ENCODE measurements around the gene NCAN. TPM values are rescaled to one million over a fixed set of nuclear protein-coding genes. Genes with fewer than 3 reads are reported as not detected.

The NCAN gene
- total and polyA plus RNA-seq, 2 of the 8 experiments (the other 6 are each of a cell fraction or from before 2014, with no cell fraction given), result 2.7 TPM

DNA sequence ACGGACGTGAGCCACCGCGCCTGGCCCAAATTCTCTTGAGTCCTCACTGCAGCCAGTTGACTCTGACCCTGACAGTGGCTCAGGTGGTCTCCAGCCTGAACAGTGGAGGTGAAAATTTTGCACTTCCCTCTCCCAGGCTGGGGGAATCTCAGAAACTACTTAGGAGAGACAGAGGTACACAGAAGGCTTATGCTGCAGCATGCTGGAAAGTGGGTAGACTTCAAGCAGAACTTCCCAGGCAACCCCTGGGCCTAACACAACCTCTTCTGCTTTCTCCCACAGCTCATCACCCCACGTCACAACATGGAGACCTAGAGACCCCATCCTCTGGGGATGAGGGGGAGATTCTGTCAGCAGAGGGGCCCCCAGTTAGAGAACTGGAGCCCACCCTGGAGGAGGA lies 14.4 kb downstream of the NCAN start:
- Histone ChIP-seq H2AFZ (ENCODE audit: low read length) (no peak overlapping the region), H3K23ac (ENCODE audit: insufficient read length) (no peak overlapping the region), H4K20me1 (replicated peaks in 1 of 2; ENCODE audit: control insufficient read depth in 1 of 2, insufficient read depth in 2 of 2, low read length in 2 of 2) (no peaks in the 10 kb centered on the region), H3K27me3 (replicated peaks in 1 of 4; ENCODE audit: control insufficient read depth in 3 of 4, extremely low read depth in 1 of 4, insufficient read depth in 3 of 4, low read length in 3 of 4) (peaks cover 2 to 16% (median 11%) of the 10 kb centered on the region in 4 experiments), H3K4me3 (ENCODE audit: extremely low read depth in 1 of 4, insufficient read depth in 2 of 4, low read depth in 3 of 4, low read length in 4 of 4) (no peak overlapping the region), H3K4me1 (replicated peaks in 1 of 4; ENCODE audit: control insufficient read depth in 3 of 4, insufficient read depth in 4 of 4, low read length in 3 of 4) (peaks cover 0 to 7% (median 3%) of the 10 kb centered on the region in 4 experiments; a peak in 4 of 7 replicates), H2AK5ac (ENCODE audit: low read depth, low read length) (no peak overlapping the region), H3K4me2 (ENCODE audit: insufficient read depth in 1 of 2, low read depth in 2 of 2, low read length in 2 of 2) (no peak overlapping the region), H3K79me1 (ENCODE audit: low read depth, low read length) (no peaks in the 10 kb centered on the region), H3K9me3 (ENCODE audit: insufficient read depth in 2 of 2, low read depth in 1 of 2, low read length in 1 of 2) (peaks cover 4 to 5% of the 10 kb centered on the region in 2 experiments; a peak in 2 of 4 replicates), H2BK15ac (ENCODE audit: low read length) (no peak overlapping the region), H3K18ac (ENCODE audit: extremely low read depth, low read length) (no peak overlapping the region), H3K4ac (replicated peaks; ENCODE audit: insufficient read length, low read depth, low read length) (no peak overlapping the region), H4K8ac (ENCODE audit: extremely low read depth, insufficient read depth, low read length) (no peak overlapping the region; the same call in 1 of the 2 replicates), H2BK120ac (replicated peaks; ENCODE audit: low read depth, low read length) (no peak overlapping the region), H4K91ac (replicated peaks; ENCODE audit: insufficient read length, low read length) (no peak overlapping the region), H3K36me3 (ENCODE audit: control insufficient read depth in 2 of 4, insufficient read depth in 4 of 4, low read length in 3 of 4) (no peaks in the 10 kb centered on the region), H3K79me2 (ENCODE audit: control insufficient read depth in 1 of 2, insufficient read depth in 2 of 2, low read length in 2 of 2) (no peaks in the 10 kb centered on the region), H3K27ac (ENCODE audit: low read depth, low read length) (no peak overlapping the region), H3K14ac (ENCODE audit: insufficient read length) (no peak overlapping the region), H3K23me2 (ENCODE audit: low read depth, low read length) (peaks cover 5% of the 10 kb centered on the region; the same call in 1 of the 2 replicates), H4K5ac (ENCODE audit: insufficient read length, low read depth, low read length) (no peak overlapping the region), H2BK12ac (ENCODE audit: low read depth, low read length) (no peak overlapping the region), H3K9ac (replicated peaks in 1 of 4; ENCODE audit: extremely low read depth in 1 of 4, low read depth in 3 of 4, low read length in 3 of 4) (no peak overlapping the region), H2BK5ac (ENCODE audit: low read depth, low read length) (no peak overlapping the region), H3K56ac (replicated peaks; ENCODE audit: insufficient read length, low read depth, low read length) (no peak overlapping the region), H2BK20ac (ENCODE audit: low read length) (no peak overlapping the region)
- ChIA-PET CTCF (ENCODE audit: partially characterized antibody) (interaction anchor here (0.7 to 2.5 kb wide), 11 partner anchors 11 to 387 kb away, joined by 3 to 16 read pairs (median 4); partner anchors contain the start of genes BORCS8 and RFXANK), POLR2A (ENCODE audit: partially characterized antibody) (no interaction called here)
- no peak for FAIRE-seq
- TF ChIP-seq KDM5A (IDR thresholded peaks at IDR 0.05; ENCODE audit: low read length) (no peak), KDM1A (IDR thresholded peaks at IDR 0.05; ENCODE audit: borderline replicate concordance, low read length) (peak; percentile 76; the same call in 1 of the 2 replicates), TAF7 (optimal IDR thresholded peaks at IDR 0.05; ENCODE audit: borderline replicate concordance, low read depth, low read length) (no peak), MAFK (IDR thresholded peaks at IDR 0.05; ENCODE audit: low read depth, low read length) (no peak)
- TF ChIP-seq, protein P1, sequence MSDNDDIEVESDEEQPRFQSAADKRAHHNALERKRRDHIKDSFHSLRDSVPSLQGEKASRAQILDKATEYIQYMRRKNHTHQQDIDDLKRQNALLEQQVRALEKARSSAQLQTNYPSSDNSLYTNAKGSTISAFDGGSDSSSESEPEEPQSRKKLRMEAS (IDR thresholded peaks at IDR 0.05), result no peak
- TF ChIP-seq, protein P2, sequence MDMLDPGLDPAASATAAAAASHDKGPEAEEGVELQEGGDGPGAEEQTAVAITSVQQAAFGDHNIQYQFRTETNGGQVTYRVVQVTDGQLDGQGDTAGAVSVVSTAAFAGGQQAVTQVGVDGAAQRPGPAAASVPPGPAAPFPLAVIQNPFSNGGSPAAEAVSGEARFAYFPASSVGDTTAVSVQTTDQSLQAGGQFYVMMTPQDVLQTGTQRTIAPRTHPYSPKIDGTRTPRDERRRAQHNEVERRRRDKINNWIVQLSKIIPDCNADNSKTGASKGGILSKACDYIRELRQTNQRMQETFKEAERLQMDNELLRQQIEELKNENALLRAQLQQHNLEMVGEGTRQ (IDR thresholded peaks at IDR 0.05; ENCODE audit: low read length), result no peak
- 91% methylated on average over 5 of the region's 5 CpGs; no CpG with 5 or more reads in 1 of the 2 experiments for WGBS, 2 experiments (ENCODE audit: extremely low coverage in 1 of 2, insufficient coverage in 1 of 2, insufficient read length in 1 of 2, insufficient replicate concordance in 2 of 2, low coverage in 1 of 2, low lambda C conversion rate in 2 of 2, missing lambda C conversion rate in 1 of 2)
- DNase-seq (ENCODE audit: low read depth in 1 of 2, low spot score in 2 of 2), result no peak
